Measurements from ENCODE around the gene CRIM1.
"Not testable (repeated sequence)": the region's sequence is repeated elsewhere in the genome, so short reads cannot be mapped to it uniquely, and the experiment has no call there.

CRIM1 gene, protein sequence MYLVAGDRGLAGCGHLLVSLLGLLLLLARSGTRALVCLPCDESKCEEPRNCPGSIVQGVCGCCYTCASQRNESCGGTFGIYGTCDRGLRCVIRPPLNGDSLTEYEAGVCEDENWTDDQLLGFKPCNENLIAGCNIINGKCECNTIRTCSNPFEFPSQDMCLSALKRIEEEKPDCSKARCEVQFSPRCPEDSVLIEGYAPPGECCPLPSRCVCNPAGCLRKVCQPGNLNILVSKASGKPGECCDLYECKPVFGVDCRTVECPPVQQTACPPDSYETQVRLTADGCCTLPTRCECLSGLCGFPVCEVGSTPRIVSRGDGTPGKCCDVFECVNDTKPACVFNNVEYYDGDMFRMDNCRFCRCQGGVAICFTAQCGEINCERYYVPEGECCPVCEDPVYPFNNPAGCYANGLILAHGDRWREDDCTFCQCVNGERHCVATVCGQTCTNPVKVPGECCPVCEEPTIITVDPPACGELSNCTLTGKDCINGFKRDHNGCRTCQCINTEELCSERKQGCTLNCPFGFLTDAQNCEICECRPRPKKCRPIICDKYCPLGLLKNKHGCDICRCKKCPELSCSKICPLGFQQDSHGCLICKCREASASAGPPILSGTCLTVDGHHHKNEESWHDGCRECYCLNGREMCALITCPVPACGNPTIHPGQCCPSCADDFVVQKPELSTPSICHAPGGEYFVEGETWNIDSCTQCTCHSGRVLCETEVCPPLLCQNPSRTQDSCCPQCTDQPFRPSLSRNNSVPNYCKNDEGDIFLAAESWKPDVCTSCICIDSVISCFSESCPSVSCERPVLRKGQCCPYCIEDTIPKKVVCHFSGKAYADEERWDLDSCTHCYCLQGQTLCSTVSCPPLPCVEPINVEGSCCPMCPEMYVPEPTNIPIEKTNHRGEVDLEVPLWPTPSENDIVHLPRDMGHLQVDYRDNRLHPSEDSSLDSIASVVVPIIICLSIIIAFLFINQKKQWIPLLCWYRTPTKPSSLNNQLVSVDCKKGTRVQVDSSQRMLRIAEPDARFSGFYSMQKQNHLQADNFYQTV

DNA sequence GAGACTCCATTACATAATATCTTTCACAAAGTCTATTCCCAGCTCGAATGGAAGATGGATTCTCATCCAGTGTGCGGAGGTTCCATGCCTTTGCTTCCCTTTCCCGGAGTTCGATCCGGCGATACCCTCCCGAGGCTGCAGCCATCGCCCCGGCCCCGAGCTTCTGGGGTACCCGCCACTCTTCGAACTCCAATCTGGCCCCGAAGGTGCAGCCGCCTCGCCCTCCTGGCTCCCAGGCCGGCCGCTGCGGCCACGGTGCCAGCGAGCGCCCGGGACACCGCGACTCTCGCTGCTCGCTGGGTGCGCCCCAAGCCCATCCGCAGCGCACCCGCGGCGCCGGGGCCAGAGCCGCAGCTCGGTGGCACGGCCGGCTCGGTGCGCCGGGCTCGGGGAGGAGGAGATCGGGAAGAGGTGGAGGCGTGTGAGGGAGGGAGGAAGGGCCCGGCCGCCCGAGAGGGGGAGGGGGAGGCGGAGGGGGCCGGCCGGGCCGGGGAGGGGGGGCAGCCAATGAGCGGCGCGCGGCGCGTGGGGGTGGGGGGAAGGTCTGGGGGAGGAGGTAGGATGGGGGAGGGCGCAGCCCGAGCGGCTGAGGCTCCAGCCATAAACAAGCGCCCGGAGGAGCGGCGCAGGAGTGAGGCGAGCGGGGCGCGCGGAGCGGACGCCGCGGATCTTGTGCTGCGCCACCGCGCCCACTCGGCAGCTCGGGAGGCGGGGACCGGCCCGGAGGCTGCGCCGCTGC is at the start of gene CRIM1:
CRIM1 (plus strand) TSS at position 628 of the 739 bp plus-strand sequence. CDS start 515 bp downstream, outside the sequence.
- peak; percentile 91 for DNase-seq

GRCh38 chr2:36307441-36307840 is 48.1 kb upstream of the CRIM1 start:
- DNase-seq = no peak

DNA sequence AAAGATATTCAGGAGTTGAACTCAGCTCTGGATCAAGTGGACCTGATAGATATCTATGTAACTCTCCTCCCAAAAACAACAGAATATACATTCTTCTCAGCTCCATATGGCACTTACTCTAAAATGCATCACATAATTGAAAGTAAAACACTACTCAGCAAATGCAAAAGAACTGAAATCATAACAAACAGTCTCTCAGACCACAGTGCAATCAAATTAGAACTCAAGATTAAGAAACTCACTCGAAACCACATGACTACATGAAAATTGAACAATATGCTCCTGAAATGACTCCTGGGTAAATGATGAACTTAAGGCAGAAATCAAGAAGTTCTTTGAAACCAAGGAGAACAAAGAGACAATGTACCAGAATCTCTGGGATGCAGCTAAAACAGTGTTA is 45.1 kb upstream of the CRIM1 start:
- not testable (repeated sequence) for DNase-seq

DNA sequence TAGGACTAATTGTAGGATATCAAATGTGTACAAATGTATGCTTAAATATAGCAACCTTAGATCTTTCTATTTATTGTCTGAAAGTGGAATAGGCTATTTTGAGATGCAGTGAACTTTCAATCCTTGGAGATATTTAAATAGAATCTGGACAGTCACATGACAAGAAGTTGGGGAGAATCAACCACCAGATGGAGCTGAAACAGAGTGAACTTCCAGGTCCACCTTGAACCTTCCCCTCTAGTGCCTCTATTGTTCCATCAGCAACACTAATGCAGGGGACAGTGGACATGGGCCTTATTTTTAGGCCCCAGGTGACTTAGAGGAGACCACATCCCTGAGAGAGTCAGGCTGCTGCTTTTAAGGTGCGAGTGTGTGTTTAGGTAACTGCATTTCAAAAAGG is 37.0 kb upstream of the CRIM1 start:
- DNase-seq = no peak

DNA sequence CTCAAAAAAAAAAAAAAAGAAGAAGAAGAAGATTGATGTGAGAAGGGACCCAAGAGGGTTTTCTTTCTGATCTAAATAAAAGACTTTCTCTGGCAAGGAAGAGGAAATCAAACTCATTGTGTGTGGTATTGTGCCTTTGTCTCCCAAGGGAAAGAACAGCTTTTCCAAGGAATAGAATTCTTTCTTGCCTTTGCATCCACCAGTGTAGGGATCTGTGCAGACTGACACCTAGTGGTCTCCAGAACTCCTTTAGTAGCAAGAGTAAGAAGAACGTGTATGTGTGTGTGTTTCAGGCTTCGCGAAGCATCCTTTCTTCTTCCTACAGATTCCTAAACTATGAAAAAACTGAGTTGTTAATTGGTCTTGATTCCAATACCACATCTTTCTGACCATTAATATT is 33.5 kb upstream of the CRIM1 start:
- DNase-seq = peak; percentile 60

DNA sequence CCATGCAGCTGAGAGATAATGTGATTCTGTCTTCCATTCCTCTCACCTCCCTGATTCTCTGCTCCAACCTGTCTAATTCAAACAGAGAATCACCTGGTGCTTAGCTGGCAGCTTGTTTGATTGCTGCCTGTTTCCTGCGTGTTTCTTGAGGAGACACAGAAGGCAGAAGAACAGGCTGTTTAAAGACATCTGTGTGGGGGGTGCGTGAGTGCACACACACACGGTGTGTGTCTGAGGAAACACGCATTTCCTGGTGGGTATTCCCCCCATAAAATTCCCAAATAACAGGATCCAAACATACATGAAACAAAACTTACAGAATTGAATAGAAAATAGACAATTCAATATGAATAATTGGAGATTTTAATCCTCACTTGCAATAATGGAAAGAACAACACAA is 29.3 kb upstream of the CRIM1 start:
- no peak for DNase-seq

DNA sequence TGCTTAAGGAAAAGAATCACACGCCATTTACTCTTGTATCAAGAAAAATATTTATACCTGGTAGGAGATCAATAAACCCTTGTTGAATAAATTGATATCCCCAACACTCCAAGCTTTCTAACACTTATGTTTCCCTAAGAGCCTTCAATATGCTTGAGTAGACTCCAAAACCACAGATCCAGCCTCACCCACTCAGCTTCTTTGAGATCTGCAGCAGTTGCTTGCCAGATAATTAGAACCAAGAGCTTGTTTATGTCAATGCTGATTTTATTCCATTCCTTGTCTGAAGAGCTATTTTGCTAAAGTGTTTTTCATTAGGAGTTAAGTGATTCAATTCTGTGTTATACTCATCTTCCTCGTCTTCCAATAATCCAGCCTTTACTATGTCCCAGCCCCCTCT is 26.3 kb upstream of the CRIM1 start:
- no peak for DNase-seq

GRCh38 chr2:36329746-36330472 is 25.7 kb upstream of the CRIM1 start:
- DNase-seq = no peak

- no peak for DNase-seq
Measured at GRCh38 chr2:36330473-36331395, 24.8 kb upstream of the CRIM1 start.

DNA sequence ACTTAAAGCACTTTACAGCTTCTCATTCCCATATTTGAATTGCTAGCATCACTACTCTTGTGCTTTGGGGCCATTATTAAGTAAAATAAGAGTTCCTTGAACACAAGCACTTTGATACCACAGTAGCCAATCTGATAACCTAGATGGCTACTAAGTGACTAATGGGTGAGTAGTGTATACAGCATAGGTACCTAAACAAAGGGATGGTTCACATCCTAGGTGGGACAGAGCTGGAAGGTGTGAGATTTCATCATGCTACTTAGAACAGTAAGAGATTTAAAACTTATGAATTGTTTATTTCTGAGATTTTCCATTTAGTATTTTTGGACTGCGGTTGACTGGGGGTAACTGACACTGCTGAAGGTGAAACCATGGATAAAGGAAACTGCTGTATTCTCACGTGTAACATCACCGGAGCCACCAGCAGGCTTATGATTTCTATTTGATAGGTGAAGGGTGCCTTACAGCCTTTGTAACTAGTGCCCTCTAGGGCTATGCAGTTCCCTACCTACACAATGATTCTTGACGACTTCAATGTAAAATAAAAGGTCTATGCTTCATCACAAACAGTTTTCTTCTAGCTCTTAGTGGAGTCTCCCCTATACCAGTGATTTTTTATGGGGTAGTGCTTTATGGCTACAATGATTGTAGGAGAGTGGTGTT is 22.1 kb upstream of the CRIM1 start:
- DNase-seq = peak; percentile 29

DNA sequence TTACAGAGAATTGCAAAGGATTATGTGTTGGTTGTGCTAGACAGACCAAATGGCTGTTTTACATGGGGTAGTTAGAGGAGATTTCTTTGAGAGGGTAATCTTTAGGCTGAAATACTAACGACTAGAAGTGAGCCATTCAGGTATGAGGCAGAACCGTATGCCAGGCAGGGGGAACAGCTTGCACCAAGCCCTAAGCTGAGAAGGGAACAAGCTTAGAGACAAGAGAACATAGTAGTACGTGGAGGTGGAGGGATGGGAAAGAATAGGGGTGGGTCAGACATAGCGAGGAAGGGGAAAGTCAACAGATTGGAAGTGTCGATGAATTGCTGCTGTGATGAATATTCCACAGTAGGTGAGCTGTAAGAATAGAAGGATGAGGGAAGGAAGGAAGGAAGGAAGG is 20.0 kb upstream of the CRIM1 start:
- DNase-seq = no peak

GRCh38 chr2:36336321-36336720 is 19.3 kb upstream of the CRIM1 start:
- DNase-seq = no peak

DNA sequence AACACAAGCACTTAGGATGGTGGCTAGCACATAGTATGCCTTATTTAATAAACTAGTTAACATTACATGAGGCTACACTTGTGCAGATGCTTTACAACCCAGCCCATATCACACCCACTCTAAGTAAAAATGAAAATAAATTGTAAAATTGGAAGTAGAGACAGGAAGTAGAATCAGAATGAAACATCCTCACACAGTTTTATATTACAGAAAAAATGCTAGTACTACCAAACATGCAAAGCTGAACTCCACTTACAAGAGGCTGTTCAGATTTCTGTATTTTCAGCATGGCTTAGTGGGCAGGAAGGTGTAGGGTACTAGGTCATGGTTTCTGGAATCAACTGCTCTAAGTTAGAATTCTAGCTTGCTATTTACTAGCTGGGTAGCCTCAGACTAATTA is 18.2 kb upstream of the CRIM1 start:
- DNase-seq = no peak

DNA sequence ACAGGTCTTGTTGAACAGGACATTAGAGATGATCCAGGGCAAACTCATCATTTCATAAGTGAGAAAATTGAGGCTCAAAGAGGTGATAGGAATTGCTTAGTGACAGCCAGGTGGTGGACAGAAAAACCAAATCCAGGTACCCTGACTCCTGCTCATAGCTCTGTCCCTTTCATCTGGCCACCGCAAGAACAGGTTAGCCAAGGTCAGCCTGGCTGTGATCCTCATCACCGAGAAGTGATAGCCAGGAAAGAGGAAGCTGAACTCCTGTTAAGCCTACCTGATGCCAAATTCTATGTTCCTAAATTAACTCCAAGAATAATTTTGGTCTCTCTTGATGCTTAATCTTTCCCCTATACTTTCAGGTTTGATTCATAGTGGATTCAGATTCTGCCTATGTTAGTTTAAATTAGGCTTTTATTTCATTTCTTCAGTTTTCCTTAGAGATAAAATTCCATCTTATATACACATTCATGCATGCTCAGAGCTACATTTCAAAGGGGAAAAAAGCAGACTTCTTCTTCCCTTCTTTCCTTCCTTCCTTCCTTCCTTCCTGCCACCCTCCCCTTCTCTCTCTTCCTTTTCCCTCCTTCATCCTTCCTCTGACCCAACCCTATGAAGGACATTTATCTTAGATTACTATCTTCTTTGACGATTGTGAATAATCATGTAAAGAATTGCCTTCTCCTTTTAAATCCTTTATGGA is 17.3 kb upstream of the CRIM1 start:
- DNase-seq = no peak

DNA sequence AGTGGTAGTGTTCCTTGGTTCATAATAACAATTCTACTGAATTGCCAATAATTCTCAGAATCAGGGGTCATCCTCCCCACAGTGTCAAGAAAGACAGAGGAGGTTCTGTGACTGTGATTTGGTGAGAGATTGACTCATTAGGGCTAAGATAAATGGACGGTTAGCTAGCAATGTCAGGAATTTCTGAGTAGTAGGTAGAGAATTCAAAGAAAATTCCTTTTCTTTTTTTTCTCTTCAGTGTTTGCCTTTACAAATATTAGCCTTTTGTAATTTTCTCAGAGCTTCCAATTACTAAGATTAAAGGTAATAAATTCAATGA is 16.8 kb upstream of the CRIM1 start:
- no peak for DNase-seq

GRCh38 chr2:36339607-36340218 is 15.9 kb upstream of the CRIM1 start:
- no peak for DNase-seq

DNA sequence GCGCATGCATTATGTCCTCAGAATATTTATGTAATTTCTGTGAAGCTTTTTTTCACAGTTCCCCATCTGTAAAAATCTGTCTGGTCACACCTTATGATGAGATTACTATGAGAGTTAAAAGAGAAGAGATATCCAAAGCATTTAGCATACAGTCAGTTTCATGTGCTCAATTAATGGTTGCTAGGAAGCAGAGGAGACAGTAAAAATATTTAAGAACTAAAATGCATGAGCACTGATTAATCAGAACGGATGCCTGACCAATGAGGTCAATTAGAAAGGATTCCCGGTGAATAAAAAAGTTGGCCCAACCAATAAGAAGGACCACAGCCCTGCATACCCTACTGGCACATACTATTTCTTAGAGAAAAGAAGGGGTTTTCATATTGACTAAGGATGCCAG is 12.0 kb upstream of the CRIM1 start:
- no peak for DNase-seq

DNA sequence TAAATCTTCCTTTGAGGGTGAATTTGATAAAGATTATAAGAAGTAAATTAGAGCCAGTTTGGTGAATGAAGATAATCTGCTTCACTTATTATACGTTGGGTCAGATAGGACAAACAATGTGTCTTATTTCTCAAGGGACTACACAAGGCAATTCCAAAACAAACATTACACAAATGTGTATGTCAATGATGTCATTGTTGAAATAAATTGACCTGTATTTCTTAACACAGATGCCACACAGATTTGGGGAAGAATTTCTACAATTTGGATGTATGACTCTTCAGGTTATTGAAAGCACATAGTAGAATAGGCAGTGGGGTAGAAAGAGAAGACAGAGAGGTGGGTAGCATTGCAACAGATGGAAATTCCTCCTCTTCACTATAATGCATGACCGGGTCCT is 6.9 kb upstream of the CRIM1 start:
- no peak for DNase-seq

GRCh38 chr2:36351291-36351690 is 4.3 kb upstream of the CRIM1 start:
- DNase-seq = no peak

Data from DMS53 (cell line).